OCI-LY3 (cell line): ENCODE results near the gene TAS2R3.

Source experiments
- H2AFZ ChIP-seq: fragments of 200-600, 300-600 bp; shearing (Covaris generic); 2 replicates; pipeline ENCODE4 v1.6.0; 2014; ENCODE audit warnings: antibody characterized with exemption, low read depth, low read length
- H3K27ac ChIP-seq: fragments of 200-600, 300-600 bp; sonication (generic); 2 replicates; pipeline ENCODE4 v1.5.1; 2014; ENCODE audit warnings: mild to moderate bottlenecking, low read length, moderate library complexity, mixed read lengths
- H3K27me3 ChIP-seq: fragments of 200-600, 300-600 bp; sonication (generic); 2 replicates; pipeline ENCODE4 v1.6.1; 2014; ENCODE audit warnings: low read depth, low read length, mixed read lengths
- H3K36me3 ChIP-seq: fragments of 200-600, 300-600 bp; sonication (generic); replicated peaks from 2 replicates; pipeline ENCODE3; 2014; ENCODE audit warnings: low read depth, low read length, mixed read lengths
- H3K4me1 ChIP-seq: fragments of 300-600, 200-600 bp; sonication (generic); 2 replicates; pipeline ENCODE4 v1.6.1; 2014; ENCODE audit warnings: low read length, mixed read lengths
- H3K4me2 ChIP-seq: fragments of 200-600, 300-600 bp; sonication (generic); 2 replicates; pipeline ENCODE4 v1.6.1; 2014; ENCODE audit warnings: low read length, mixed read lengths
- H3K4me3 ChIP-seq: fragments of 300-600, 200-600 bp; sonication (generic); 2 replicates; pipeline ENCODE4 v1.5.1; 2014; ENCODE audit warnings: antibody characterized with exemption, mild to moderate bottlenecking, low read length, moderate library complexity
- H3K79me2 ChIP-seq: fragments of 300-600, 200-600 bp; shearing (Covaris generic); 2 replicates; pipeline ENCODE4 v1.6.1; 2014; ENCODE audit warnings: mild to moderate bottlenecking, low read length, mixed read lengths
- H3K9ac ChIP-seq: fragments of 300-600, 200-600 bp; shearing (Covaris generic); 2 replicates; pipeline ENCODE4 v1.6.0; 2014; ENCODE audit warnings: mild to moderate bottlenecking, low read length, moderate library complexity
- H3K9me3 ChIP-seq: fragments of 200-600, 300-600 bp; shearing (Covaris generic); 2 replicates; pipeline ENCODE4 v1.6.1; 2014; ENCODE audit warnings: low read length, mixed read lengths; ENCODE audit not compliant: insufficient read depth
- H4K20me1 ChIP-seq: fragments of 200-600, 300-600 bp; sonication (generic); 2 replicates; pipeline ENCODE4 v1.6.1; 2016; ENCODE audit warnings: low read length, mixed read lengths; ENCODE audit not compliant: insufficient read depth
- CTCF ChIP-seq: fragments of 200-600, 300-600 bp; sonication (generic); IDR thresholded peaks from 2 replicates; pipeline ENCODE4 v1.5.1; 2014; ENCODE audit warnings: antibody characterized with exemption, low read length, low read depth
- EZH2phosphoT487 ChIP-seq: fragments of 200-600 bp; shearing (Covaris generic); IDR thresholded peaks from 2 replicates; pipeline ENCODE4 v1.6.1; 2018; ENCODE audit warnings: antibody characterized with exemption, mixed run types, low read depth

Gene TAS2R3

GRCh38 chr7:141788296-141788695 lies 24.4 kb downstream of the TAS2R3 start:
- no peak for TF ChIP-seq CTCF
- no peak for TF ChIP-seq EZH2phosphoT487

GRCh38 chr7:141789917-141790316 lies 26.0 kb downstream of the TAS2R3 start, which contains the start of gene TAS2R5:
TAS2R5 (plus strand) TSS chr7:141790217; CDS start chr7:141790362, 145 bp downstream.
- H3K9me3 ChIP-seq, result no peaks in the 10 kb centered on the region
- H4K20me1 ChIP-seq, result no peaks in the 10 kb centered on the region
- H3K4me3 ChIP-seq, result no peak within 1 kb of the TSS
- no peak within 1 kb of the TSS for H3K27ac ChIP-seq
- H3K36me3 ChIP-seq, result no peaks in the 10 kb centered on the region
- H3K79me2 ChIP-seq, result no peaks in the 10 kb centered on the region
- no peak within 1 kb of the TSS for H3K4me2 ChIP-seq
- H3K27me3 ChIP-seq, result no peaks in the 10 kb centered on the region
- TF ChIP-seq EZH2phosphoT487 (no peak), CTCF (no peak)
- no peak within 1 kb of the TSS for H3K9ac ChIP-seq
- no peaks in the 10 kb centered on the region for H3K4me1 ChIP-seq
- H2AFZ ChIP-seq, result no peak within 1 kb of the TSS

More at GRCh38 chr7:141788296-141788695, 24.4 kb downstream of the TAS2R3 start:
- Histone ChIP-seq H3K27me3 (no peaks in the 10 kb centered on the region), H3K36me3 (no peaks in the 10 kb centered on the region), H2AFZ (no peak overlapping the region), H3K9me3 (no peaks in the 10 kb centered on the region), H3K9ac (no peak overlapping the region), H4K20me1 (no peaks in the 10 kb centered on the region), H3K4me1 (no peaks in the 10 kb centered on the region), H3K4me2 (no peak overlapping the region), H3K27ac (no peak overlapping the region), H3K79me2 (no peaks in the 10 kb centered on the region), H3K4me3 (no peak overlapping the region)

- Histone ChIP-seq H2AFZ (no peak overlapping the region), H3K79me2 (no peaks in the 10 kb centered on the region), H3K4me2 (no peak overlapping the region), H3K9ac (no peak overlapping the region), H3K4me1 (no peaks in the 10 kb centered on the region), H3K27ac (no peak overlapping the region), H4K20me1 (no peaks in the 10 kb centered on the region), H3K9me3 (no peaks in the 10 kb centered on the region), H3K36me3 (no peaks in the 10 kb centered on the region), H3K27me3 (no peaks in the 10 kb centered on the region), H3K4me3 (no peak overlapping the region)
- no peak for TF ChIP-seq CTCF
- no peak for TF ChIP-seq EZH2phosphoT487
Measured at GRCh38 chr7:141792526-141792925, 28.6 kb downstream of the TAS2R3 start.
